22Rv1 (cell line): Measurements from ENCODE around the gene SSTR3.

Experiments
- ZFX ChIP-seq: fragments of 450-650 bp; IDR thresholded peaks from 2 replicates; pipeline ENCODE4 v1.6.1; 2017; ENCODE audit warnings: antibody characterized with exemption, borderline replicate concordance
- TF ChIP-seq, protein P1 (sequence below): fragments of 450-650 bp; IDR thresholded peaks from 2 replicates; pipeline ENCODE4 v1.5.1; 2017; ENCODE audit warnings: mild to moderate bottlenecking

- TF ChIP-seq, protein P1, sequence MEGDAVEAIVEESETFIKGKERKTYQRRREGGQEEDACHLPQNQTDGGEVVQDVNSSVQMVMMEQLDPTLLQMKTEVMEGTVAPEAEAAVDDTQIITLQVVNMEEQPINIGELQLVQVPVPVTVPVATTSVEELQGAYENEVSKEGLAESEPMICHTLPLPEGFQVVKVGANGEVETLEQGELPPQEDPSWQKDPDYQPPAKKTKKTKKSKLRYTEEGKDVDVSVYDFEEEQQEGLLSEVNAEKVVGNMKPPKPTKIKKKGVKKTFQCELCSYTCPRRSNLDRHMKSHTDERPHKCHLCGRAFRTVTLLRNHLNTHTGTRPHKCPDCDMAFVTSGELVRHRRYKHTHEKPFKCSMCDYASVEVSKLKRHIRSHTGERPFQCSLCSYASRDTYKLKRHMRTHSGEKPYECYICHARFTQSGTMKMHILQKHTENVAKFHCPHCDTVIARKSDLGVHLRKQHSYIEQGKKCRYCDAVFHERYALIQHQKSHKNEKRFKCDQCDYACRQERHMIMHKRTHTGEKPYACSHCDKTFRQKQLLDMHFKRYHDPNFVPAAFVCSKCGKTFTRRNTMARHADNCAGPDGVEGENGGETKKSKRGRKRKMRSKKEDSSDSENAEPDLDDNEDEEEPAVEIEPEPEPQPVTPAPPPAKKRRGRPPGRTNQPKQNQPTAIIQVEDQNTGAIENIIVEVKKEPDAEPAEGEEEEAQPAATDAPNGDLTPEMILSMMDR: no peak
- no peak for TF ChIP-seq ZFX
Observed at GRCh38 chr22:37228106-37229011, 16.1 kb upstream of the SSTR3 start.
